Nucleus accumbens (tissue), 56 donors: ENCODE measurements around the gene MRPL57.
"Not testable (repeated sequence)": the region's sequence is repeated elsewhere in the genome, so short reads cannot be mapped to it uniquely, and the experiment has no call there.

ENCODE experiments used
- DNase-seq, 56 donors: peaks; one replicate each; lab custom pipeline; 2025; lab: John Stamatoyannopoulos, UW

MRPL57 gene

DNA sequence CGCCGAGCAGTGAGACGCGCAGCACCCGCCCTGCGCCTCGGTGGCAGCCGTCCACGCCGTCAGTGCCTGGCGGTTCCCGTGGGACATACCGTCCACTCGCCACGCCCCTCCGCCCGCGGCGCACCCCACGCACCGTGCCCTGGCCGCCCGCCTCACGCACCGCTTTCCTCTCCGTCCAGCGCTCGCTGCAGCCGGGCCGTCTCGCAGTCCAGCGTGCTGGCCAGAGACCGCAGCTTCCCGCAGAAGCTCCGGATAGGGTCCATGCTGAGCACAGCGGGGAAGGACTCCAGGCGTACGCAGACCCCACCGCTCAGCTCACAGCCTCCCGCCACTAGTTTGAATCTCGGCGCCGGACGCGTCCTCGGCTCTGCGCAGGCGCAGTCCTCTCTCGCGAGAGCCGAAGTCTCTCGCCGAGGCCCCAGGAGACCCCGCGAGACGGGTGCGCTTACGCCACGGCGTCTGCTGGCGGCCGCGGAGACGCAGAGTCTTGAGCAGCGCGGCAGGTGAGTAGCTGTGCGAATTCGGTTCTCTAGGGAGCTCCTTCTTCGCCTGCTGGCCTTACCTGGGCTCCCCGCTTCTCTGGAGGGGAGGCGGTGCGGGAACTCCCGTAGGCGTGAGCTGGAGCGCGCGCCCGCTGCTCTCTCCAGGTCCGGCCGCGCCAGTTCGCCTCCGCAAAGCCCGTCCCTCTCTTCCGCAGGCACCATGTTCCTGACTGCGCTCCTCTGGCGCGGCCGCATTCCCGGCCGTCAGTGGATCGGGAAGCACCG, at the start of gene MRPL57, which contains the start of gene SKA3:
Gene MRPL57 (plus strand): TSS at position 444 of the 767 bp plus-strand sequence. CDS start 259 bp downstream, at position 703.
Gene SKA3 (minus strand): TSS at position 338 of the 767 bp plus-strand sequence. CDS start 75 bp downstream, at position 263.
- peak; percentile 20 to 93 (median 84) for DNase-seq

DNA sequence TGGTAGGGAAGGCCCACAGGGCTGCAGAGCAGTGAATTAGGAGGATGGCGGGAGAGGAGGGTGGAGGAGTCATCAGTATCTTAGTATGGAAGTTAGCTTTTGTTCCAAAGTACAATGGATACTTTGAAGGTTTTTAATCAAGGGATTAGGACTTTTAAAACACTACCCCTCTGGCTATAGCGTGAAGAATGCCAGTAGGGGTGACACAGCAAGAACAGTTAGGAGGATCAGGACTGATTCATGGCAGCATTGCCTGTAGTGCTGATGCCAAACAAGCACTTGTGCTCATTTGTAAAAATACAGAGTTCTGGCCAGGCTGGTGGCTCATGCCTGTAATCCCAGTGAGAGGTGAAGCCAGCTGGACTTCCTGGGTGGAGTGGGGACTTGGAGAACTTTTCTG, 46.3 kb upstream of the MRPL57 start:
- no peak for DNase-seq

DNA sequence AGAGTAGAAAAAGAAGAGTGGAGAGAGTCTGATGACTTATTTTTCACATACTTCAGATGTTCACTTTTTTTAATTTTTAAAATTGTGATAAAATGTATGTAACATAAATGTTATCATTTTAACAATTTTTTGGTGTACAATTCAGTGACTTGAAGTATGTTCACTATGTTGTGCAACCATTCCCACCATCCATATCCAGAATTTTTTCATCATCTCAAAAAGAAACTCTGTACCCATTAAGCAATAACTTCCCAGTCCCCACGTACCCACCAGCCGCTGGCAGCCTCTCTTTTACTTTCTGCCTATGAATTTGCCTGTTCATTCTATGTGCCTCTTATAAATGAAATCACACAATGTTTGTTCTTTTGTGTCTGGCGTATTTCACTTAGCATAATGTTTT, 43.4 kb upstream of the MRPL57 start:
- no peak for DNase-seq

DNA sequence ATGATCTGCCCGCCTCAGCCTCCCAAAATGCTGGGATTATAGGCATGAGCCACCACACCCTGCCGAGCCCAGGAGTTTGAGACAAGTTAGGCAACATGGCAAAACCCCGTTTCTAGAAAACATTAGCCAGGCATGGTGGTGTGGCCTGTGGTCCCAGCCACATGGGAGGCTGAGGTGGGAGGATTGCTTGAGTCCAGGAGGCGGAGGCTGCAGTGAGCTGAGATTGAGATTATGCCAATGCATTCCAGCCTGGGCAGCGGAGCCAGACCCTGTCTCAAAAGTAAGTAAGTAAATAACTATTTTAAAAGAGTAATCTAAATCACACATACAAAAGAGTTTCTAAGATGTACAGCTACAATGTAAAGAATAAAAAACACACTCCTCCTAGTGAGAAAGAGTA, 42.0 kb upstream of the MRPL57 start:
- no peak for DNase-seq

DNA sequence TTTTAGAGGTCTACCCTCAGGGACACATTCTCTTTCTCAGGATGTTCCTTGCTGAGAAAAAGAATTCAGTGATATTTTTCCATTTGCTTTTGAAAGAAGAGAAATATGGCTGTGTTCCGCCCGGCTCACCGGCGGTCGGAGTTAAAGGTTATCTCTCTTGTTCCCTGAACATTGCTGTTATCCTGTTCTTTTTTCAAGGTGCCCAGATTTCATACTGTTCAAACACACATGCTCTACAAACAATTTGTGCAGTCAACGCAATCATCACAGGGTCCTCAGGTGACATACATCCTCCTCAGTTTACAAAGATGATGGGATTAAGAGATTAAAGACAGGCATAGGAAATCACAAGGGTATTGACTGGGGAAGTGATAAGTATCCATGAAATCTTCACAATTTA, 40.6 kb upstream of the MRPL57 start:
- not testable (repeated sequence) for DNase-seq

DNA sequence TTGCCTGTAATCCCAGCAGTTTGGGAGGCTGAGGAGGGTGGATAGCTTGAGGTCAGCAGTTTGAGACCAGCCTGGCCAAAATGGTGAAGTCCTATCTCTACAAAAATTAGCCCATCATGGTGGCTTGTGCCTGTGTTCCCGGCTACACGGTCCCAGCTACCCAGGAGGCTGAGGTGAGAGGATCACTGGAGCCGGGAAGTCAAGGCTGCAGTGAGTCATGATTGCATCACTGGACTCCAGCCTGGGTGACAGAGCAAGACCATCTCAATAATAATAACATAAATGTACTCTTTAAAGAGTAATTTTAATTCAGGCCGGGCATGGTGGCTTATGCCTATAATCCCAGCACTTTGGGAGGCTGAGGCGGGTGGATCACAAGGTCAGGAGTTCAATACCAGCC, 38.8 kb upstream of the MRPL57 start:
- no peak for DNase-seq

DNA sequence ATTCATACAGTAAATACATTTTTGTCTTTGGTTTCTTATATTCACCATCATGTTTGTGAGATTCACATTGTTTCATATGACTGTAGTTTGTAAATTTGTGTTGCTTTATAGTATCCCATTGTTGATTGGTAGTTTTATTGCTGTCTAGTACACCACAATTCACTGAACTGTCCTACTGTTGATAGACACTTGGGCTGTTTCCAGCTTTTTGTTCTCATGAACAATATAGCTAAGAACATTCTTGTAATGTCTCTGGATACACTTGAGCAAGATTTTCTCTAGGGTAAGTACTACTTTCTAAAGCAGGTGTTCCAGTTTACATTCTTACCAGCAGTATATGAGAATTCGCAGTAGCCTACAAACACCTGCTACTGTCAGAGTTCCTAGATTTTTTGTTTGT, 37.9 kb upstream of the MRPL57 start:
- DNase-seq = no peak

DNA sequence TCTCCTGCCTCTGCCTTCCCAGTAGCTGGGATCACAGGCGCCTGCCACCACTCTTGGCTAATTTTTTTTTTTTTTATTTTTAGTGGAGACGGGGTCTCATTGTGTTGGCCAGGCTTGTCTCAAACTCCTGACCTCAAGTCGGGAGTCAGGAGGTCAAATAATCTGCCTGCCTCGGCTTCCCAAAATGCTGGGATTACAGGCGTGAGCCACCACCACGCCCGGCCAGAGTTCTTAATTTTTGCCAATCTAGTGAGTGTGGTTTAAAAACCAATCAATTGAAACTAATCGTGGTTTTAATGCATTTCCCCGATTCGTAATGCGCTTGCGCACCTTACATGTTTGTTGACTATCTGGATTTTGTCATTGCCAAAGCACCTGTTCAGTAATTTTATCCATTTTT, 37.1 kb upstream of the MRPL57 start:
- DNase-seq = no peak

DNA sequence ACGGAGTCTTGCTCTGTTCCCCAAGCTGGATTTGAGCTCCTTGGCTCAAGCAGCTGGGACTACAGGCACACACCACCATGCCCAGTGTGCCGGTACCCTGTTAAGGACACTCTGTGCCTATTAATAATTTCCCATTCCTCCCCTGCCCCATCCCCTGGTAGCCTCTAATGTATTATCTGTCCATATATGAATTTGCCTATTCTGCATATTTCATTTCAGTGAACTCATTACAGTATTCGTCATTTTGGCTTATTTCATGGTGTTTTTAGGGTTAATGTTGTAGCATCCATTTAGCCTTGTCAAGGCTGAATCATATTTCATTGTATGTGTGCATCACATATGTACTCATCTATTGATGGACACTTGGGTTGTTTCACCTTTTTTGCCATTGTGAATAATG, 33.7 kb upstream of the MRPL57 start:
- no peak for DNase-seq

DNA sequence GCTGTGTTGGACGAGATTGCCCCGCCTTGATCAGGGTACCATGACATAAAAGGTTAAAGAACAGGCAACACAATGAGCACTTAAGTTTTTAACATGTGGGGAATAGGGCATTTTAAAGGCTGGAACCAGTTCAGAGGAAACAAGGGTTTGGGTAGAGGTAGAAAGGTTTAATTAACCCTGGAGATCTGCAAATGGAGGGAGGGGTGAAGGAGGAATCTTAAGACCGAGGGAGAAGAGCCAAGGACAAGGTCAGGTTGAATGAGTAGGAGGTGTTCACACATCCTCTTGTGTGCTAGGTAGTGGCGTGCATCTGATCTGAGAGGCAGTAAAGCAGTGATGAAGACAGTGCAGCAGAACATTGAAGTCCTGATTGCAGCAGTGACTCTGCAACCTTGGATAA, 28.6 kb upstream of the MRPL57 start:
- no peak for DNase-seq

DNA sequence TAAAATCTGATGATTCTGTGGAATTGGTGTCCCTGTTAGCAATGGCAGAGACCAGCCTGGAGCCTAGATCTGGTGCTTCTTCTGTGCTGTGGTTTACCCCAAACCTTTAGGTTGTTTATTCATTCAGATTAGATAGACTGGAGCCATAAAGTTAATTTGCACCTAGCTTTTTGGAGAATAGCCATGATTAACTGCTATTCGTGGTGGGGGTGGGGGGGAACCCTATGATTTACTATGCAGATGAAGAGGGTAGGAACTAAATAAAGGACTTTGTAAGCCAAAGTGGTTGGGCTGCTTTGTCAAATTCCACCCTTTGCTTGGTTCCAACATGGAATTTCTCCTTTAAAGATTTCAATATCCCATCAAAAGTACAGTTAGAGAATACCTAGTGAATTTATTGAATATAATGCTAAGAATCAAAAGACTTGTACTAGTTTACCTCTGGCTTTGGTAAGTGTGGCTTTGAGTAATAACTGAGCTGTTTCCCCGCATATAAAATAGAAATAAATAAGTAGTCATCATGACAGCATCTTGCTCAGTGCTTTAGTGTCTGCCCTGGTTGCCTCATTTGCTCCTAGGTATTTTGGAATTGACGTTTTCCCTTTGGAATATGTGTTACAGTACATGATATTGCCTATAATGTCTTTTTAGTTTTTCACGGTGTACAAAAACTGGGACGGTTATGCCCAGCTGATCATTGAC, 27.8 kb upstream of the MRPL57 start:
- DNase-seq = no peak

DNA sequence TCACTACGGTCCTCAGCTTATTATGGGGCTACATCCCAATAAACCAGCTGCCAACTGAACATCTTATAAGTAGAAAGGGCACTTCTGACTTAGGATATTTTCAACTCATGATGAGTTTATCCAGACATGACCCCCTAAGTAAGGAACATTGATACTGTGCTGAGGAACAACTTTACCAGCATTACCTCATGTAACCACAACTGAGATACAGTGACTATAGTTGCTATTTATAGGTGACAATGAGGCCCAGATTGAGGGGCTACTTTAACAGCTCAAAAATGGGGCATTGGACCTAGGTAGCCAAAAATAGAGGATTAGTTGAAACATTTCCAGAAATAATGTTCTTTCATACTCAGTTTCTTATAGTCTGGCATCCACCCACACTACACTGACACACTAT, 26.9 kb upstream of the MRPL57 start:
- DNase-seq = no peak

DNA sequence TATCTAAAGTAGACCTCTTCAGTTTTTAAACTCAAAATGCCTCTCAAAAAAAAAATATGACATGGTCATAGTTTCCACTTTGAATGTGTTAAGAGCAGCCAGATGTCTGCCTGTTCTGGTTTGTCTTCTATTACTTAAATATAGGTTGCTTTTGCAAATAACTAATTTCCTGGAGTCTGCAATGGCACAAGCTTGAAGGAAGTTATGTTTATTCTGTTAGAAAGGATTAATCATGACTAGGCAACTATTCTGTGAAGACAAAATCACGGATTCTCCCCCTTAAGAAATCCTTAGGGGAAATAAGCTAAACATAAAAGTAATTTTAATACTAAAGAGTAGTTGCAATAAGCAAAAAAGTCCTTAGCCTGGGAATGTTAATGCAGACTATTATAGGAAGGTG, 26.4 kb upstream of the MRPL57 start:
- no peak for DNase-seq

DNA sequence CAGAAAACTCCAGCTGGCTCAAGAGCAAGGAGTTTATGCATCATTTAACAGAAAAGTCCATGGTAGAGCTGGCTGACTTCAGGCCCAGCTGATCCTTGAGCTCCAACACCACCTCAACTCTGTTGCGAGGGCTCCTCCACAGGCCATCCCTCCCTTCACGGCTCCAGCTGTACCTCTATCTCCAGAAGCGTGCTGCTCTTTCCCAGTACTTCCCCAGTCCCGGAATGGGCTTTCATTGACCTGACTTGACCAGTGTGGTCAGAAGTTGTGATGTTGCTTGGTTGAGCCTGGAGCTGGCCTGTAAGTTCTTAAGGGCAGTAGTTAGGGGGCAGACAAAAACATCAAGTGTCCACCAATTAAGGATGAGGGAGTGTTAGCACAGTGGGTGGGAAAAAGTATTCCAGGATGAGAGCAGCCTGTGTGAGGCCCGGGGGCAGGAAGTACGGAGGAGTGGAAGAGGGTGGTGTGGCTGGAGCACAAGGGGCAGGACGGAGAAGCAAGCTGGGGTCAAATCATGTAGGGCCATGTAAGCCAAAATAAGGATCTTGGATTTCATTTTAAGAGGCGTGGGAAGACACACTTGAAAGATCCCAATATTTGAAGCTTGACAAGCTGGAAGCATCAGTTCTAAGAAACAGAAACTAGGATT, 24.1 kb upstream of the MRPL57 start:
- no peak for DNase-seq

DNA sequence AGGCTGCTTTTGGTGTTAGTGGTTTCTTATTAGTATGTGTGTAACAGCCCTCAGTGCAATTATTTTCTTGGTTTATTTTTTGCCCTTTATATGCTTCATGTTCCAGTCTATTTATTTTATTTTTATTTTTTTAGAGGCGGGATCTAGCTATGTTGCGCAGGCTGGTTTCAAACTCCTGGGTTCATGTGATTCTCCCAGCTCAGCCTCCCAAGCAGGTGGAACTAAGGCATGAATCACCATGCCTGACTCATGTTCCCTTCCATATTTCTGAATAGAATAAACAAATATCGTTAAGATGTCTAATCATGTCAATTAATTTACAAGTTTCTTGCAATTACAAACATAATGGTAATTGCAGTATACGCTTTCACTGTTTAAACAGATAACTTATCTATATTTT, 11.8 kb upstream of the MRPL57 start:
- DNase-seq = no peak

DNA sequence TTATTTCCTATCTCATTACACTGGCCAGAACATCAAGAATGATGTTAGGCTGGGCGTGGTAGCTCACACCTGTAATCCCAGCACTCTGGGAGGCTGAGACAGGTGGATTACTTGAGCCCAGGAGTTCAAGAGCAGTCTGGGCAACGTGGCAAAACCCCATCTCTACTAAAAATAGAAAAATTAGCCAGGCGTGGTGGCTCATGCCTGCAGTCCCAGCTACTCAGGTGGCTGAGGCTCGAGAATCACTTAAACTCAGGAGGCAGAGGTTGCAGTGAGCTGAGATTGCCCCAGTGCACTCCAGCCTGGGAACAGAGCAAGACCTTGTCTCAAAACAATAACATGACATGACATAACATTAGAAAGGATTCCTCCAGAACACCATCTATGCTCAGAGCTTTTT, 10.9 kb upstream of the MRPL57 start:
- not testable (repeated sequence) for DNase-seq

DNA sequence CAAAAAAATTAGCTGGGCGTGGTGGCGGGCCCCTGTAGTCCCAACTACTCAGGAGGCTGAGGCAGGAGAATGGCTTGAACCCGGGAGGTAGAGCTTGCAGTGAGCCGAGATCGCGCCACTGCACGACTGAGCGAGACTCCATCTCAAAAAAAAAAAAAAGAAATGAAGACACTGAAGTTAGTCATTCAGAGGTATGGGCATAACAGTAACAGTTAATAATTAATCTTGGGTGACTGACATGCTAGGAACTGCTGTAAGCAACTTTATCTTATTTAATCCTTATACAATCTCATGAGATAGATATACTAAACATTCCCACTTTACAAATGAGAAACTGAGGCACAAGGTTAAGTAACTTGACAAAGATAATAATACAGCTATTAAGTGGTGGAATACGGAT, 5.0 kb upstream of the MRPL57 start:
- no peak for DNase-seq

DNA sequence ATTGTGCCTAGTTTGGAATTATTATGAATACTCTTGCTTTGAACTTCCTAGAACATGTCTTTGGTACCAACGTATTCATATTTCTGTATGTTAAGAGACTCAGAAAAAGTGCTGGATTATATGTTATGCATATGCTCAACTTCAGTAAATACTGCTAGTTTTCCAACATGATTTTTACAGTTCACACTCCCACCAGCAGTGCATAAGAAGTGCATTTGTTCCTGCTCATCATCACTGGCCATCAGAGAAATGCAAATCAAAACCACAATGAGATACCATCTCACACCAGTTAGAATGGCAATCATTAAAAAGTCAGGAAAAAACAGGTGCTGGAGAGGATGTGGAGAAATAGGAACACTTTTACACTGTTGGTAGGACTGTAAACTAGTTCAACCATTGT, 2.7 kb upstream of the MRPL57 start:
- not testable (repeated sequence) for DNase-seq

DNA sequence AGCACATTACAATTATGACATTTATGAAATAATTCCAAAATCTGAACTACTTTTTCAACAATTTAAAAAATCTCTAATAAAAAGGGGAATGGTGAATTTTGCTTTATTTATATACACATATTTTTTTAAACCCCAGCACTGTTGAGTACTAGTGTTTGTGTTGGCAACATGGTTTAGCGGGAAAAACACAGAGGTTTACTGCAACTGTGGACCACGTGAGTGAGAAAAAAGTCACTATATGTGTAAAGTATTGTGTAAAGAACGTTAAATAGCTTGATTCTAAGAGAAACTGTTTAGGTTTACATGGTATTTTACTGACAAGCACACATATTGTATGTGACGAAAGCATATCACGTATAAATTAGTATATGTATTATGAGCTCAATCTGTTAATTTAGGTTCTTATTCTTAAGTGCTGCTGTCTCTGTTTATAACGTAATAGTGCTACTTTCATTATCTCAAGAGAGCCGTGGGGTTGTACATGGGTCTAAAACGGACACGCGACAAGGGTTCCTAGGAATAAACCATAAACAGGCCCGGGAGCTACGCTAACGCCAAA, 723 bp upstream of the MRPL57 start:
- DNase-seq = no peak

DNA sequence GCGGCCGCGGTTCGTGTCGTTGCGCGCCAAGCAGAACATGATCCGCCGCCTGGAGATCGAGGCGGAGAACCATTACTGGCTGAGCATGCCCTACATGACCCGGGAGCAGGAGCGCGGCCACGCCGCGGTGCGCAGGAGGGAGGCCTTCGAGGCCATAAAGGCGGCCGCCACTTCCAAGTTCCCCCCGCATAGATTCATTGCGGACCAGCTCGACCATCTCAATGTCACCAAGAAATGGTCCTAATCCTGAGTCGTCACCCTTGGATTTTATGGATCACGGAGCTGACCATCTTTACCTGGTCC, 475 bp downstream of the MRPL57 start:
- peak in 3 of 56 donors; percentile 32 to 52 (median 50) for DNase-seq

DNA sequence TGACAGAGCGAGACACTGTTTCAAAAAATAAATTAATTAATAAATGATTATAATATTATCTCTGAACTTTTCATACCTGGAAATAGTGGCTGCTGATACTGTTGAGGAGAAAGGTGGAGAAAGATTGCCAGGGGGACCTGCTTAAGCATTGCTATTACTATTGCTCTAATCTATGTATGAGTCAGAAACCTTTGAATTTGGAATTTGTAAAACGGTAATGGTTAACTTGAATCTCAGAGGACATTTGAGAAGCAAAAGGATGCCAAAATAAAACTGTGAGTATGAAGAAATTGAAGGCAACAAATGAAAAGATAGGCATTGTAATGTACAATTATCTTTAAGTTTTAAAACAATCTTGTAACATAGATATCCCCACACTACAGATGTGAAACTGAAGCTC, 5.2 kb downstream of the MRPL57 start:
- DNase-seq = no peak
